Endodermal cell (in vitro differentiated cells): Measurements from ENCODE around the gene COL20A1. TPM values are rescaled to one million over a fixed set of nuclear protein-coding genes. Genes with fewer than 3 reads are reported as not detected.

Experiments used
- DNase-seq: peaks from one replicate; pipeline ENCODE4 v3.0.0-alpha.2; 2017
- H3K27ac ChIP-seq: 2 replicates; pipeline ENCODE4 v1.5.1; 2013; ENCODE audit warnings: mild to moderate bottlenecking, low read depth, low read length, moderate library complexity
- H3K27me3 ChIP-seq: 2 replicates; pipeline ENCODE4 v1.6.1; 2013; ENCODE audit warnings: mild to moderate bottlenecking, low read length, moderate library complexity; ENCODE audit not compliant: insufficient read depth, control insufficient read depth, poor library complexity, severe bottlenecking
- H3K36me3 ChIP-seq: 2 replicates; pipeline ENCODE4 v1.7.0; 2013; ENCODE audit warnings: mild to moderate bottlenecking, low read length, moderate library complexity; ENCODE audit not compliant: control insufficient read depth, insufficient read depth
- H3K4me1 ChIP-seq: one replicate; pipeline ENCODE4 v1.7.0; 2013; ENCODE audit warnings: low read length; ENCODE audit not compliant: control insufficient read depth, insufficient read depth
- H3K4me3 ChIP-seq: 2 replicates; pipeline ENCODE4 v1.5.1; 2013; ENCODE audit warnings: mild to moderate bottlenecking, low read length, moderate library complexity
- H3K9ac ChIP-seq: 2 replicates; pipeline ENCODE4 v1.6.1; 2013; ENCODE audit warnings: mild to moderate bottlenecking, low read length, moderate library complexity; ENCODE audit not compliant: poor library complexity, severe bottlenecking; ENCODE audit errors: extremely low read depth
- H3K9me3 ChIP-seq: 2 replicates; pipeline ENCODE4 v1.6.1; 2013; ENCODE audit warnings: mild to moderate bottlenecking, low read length, moderate library complexity; ENCODE audit not compliant: control insufficient read depth
- H3K27ac Mint-ChIP-seq: 2 replicates; pipeline ENCODE4 v1.8.0; 2020; ENCODE audit warnings: mixed read lengths
- H3K27me3 Mint-ChIP-seq: 2 replicates; pipeline ENCODE4 v1.8.0; 2021; ENCODE audit warnings: mild to moderate bottlenecking, mixed read lengths; ENCODE audit not compliant: insufficient read depth
- H3K36me3 Mint-ChIP-seq: 2 replicates; pipeline ENCODE4 v1.8.0; 2020; ENCODE audit warnings: low read depth, mixed read lengths
- H3K4me1 Mint-ChIP-seq: 2 replicates; pipeline ENCODE4 v1.8.0; 2020; ENCODE audit warnings: mixed read lengths
- H3K4me3 Mint-ChIP-seq: 2 replicates; pipeline ENCODE4 v1.8.0; 2020; ENCODE audit warnings: mild to moderate bottlenecking, moderate library complexity, mixed read lengths
- H3K9me3 Mint-ChIP-seq: 2 replicates; pipeline ENCODE4 v1.8.0; 2020; ENCODE audit warnings: mild to moderate bottlenecking, mixed read lengths
- CTCF ChIP-seq: fragments of 200-600 bp; sonication (generic); conservative IDR thresholded peaks from 2 replicates; pipeline ENCODE4 v1.5.0; 2021; ENCODE audit warnings: antibody characterized with exemption, mild to moderate bottlenecking
- WGBS, 2 experiments: methylation state at CpG; one replicate each; pipeline versions ENCODE4 v1.1.5 to v1.1.7; 2013; ENCODE audit warnings: missing lambda C conversion rate in 2 of 2, mixed read lengths in 1 of 2; ENCODE audit not compliant: insufficient coverage in 1 of 2, insufficient read length in 1 of 2; 5-methylcytosine and 5-hydroxymethylcytosine counted together
- total RNA-seq, 2 donors: library from RNA; stranded (reverse); fragmentation: NEBNext Ultra II Directional in 1 of 2; extraction: Animal tissue kit (Norgen Biotek cat#: 25700) in 1 of 2; gene quantifications; 2 replicates in 1 of 2; 3 replicates in 1 of 2; pipeline ENCODE4 v1.2.1, GENCODE V29; 2021

The COL20A1 gene
- total RNA-seq, 2 donors from 2014 or later, result 0.44 TPM; not detected in 1

GRCh38 chr20:63370618-63371187 lies 77.7 kb downstream of the COL20A1 start:
- H3K36me3 ChIP-seq, result no peaks in the 10 kb centered on the region
- H3K27ac Mint-ChIP-seq, result no peak overlapping the region
- TF ChIP-seq CTCF, result no peak
- no peaks in the 10 kb centered on the region for H3K4me1 Mint-ChIP-seq
- H3K4me3 Mint-ChIP-seq, result no peak overlapping the region
- no peak overlapping the region for H3K27ac ChIP-seq
- H3K27me3 Mint-ChIP-seq, result no peaks in the 10 kb centered on the region
- no peaks in the 10 kb centered on the region for H3K27me3 ChIP-seq
- H3K36me3 Mint-ChIP-seq, result no peaks in the 10 kb centered on the region
- no peak for DNase-seq
- H3K9ac ChIP-seq, result no peak overlapping the region
- H3K9me3 ChIP-seq, result no peaks in the 10 kb centered on the region
- WGBS, 2 experiments, result 80 to 82% methylated on average over 17 to 21 of the region's 21 CpGs
- no peaks in the 10 kb centered on the region for H3K9me3 Mint-ChIP-seq
- H3K4me3 ChIP-seq, result no peak overlapping the region
- no peaks in the 10 kb centered on the region for H3K4me1 ChIP-seq

DNA sequence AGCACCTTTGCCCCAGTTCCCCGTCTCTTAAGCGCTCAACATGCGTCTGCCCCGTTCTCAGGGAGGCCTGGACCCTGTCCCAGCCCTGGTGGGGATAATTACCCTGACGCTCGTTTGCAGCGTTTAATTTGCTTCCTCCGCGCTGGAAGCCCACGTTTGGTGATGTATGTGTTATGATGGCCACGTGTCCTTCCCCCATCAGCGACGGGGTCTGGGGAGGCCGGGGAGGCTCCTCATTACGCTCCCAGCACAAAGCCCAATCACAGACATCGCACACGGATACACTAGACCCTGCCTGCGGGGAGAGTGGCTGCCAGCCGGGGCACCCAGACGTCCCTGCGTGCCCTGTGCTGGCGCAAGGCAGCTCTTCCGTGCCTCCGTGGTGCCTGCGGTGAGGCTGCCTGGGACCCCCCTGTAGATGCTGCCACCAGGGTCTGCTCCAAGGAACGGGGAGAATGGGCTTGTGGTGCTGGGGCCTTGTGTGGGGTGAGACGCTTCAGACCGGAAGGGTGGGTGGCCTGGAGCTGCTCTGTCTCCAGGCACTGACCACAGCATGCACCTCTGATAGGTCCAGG lies 78.4 kb downstream of the COL20A1 start:
- H3K36me3 Mint-ChIP-seq, result no peaks in the 10 kb centered on the region
- no peak for DNase-seq
- no peak for TF ChIP-seq CTCF
- no peak overlapping the region for H3K4me3 Mint-ChIP-seq
- Histone ChIP-seq H3K4me3 (no peak overlapping the region), H3K9ac (no peak overlapping the region), H3K9me3 (no peaks in the 10 kb centered on the region), H3K36me3 (no peaks in the 10 kb centered on the region), H3K27ac (no peak overlapping the region), H3K27me3 (no peaks in the 10 kb centered on the region), H3K4me1 (no peaks in the 10 kb centered on the region)
- 91 to 93% methylated on average over 24 to 28 of the region's 28 CpGs for WGBS, 2 experiments
- no peak overlapping the region for H3K27ac Mint-ChIP-seq
- H3K27me3 Mint-ChIP-seq, result no peaks in the 10 kb centered on the region
- H3K4me1 Mint-ChIP-seq, result no peaks in the 10 kb centered on the region
- no peaks in the 10 kb centered on the region for H3K9me3 Mint-ChIP-seq

GRCh38 chr20:63372971-63373885 lies 80.2 kb downstream of the COL20A1 start:
- no peak overlapping the region for H3K4me3 Mint-ChIP-seq
- no peaks in the 10 kb centered on the region for H3K27me3 ChIP-seq
- H3K27me3 Mint-ChIP-seq, result no peaks in the 10 kb centered on the region
- no peak overlapping the region for H3K9ac ChIP-seq
- H3K27ac Mint-ChIP-seq, result no peak overlapping the region
- H3K4me1 ChIP-seq, result no peaks in the 10 kb centered on the region
- H3K36me3 Mint-ChIP-seq, result no peaks in the 10 kb centered on the region
- H3K4me3 ChIP-seq, result no peak overlapping the region
- H3K27ac ChIP-seq, result no peak overlapping the region
- H3K4me1 Mint-ChIP-seq, result no peaks in the 10 kb centered on the region
- DNase-seq, result no peak
- no peak for TF ChIP-seq CTCF
- H3K9me3 Mint-ChIP-seq, result no peaks in the 10 kb centered on the region
- H3K9me3 ChIP-seq, result no peaks in the 10 kb centered on the region
- 88 to 91% methylated on average over 20 to 34 of the region's 34 CpGs for WGBS, 2 experiments
- H3K36me3 ChIP-seq, result no peaks in the 10 kb centered on the region
